Astrocyte (in vitro differentiated cells and primary cell): ENCODE data around the gene ZFAND6. TPM values are rescaled to one million over a fixed set of nuclear protein-coding genes. Genes with fewer than 3 reads are reported as not detected.

ENCODE experiments used
- DNase-seq: peaks from one replicate; pipeline ENCODE4 v3.0.0-alpha.2; 2010; ENCODE audit warnings: low read depth
- FAIRE-seq: peaks from 2 replicates; lab custom pipeline; 2011; peaks lifted over from hg19 to GRCh38; lab: Jason Lieb, UNC
- H2AFZ ChIP-seq: 2 replicates; pipeline ENCODE4 v1.6.0; 2012; ENCODE audit warnings: low read depth, low read length, inconsistent platforms
- H3K27ac ChIP-seq: 2 replicates; pipeline ENCODE4 v1.5.1; 2011; ENCODE audit warnings: low read depth, low read length, inconsistent platforms
- H3K27me3 ChIP-seq: 2 replicates; pipeline ENCODE4 v1.6.0; 2011; ENCODE audit warnings: low read length, inconsistent platforms; ENCODE audit not compliant: insufficient read depth
- H3K36me3 ChIP-seq: 2 replicates; pipeline ENCODE4 v1.5.1; 2011; ENCODE audit warnings: low read length, inconsistent platforms; ENCODE audit not compliant: insufficient read depth
- H3K4me1 ChIP-seq: 2 replicates; pipeline ENCODE4 v1.5.1; 2011; ENCODE audit warnings: low read length, inconsistent platforms; ENCODE audit not compliant: insufficient read depth
- H3K4me2 ChIP-seq: 2 replicates; pipeline ENCODE4 v1.6.0; 2012; ENCODE audit warnings: low read length, inconsistent platforms
- H3K4me3 ChIP-seq: 2 replicates; pipeline ENCODE4 v1.5.1; 2011; ENCODE audit warnings: low read depth, mild to moderate bottlenecking, low read length, inconsistent platforms; ENCODE audit not compliant: insufficient read depth
- H3K79me2 ChIP-seq: 2 replicates; pipeline ENCODE4 v1.6.0; 2012; ENCODE audit warnings: mild to moderate bottlenecking, low read length, inconsistent platforms; ENCODE audit not compliant: insufficient read depth
- H3K9ac ChIP-seq: 2 replicates; pipeline ENCODE4 v1.6.0; 2012; ENCODE audit warnings: mild to moderate bottlenecking, low read length, inconsistent platforms
- H3K9me3 ChIP-seq: 2 replicates; pipeline ENCODE4 v1.5.1; 2012; ENCODE audit warnings: low read depth, mild to moderate bottlenecking, low read length, inconsistent platforms; ENCODE audit not compliant: insufficient read depth
- H4K20me1 ChIP-seq: 2 replicates; pipeline ENCODE4 v1.6.0; 2012; ENCODE audit warnings: low read length, inconsistent platforms; ENCODE audit not compliant: insufficient read depth
- H3K27ac Mint-ChIP-seq: one replicate; pipeline ENCODE4 v1.8.0; 2021; ENCODE audit warnings: mild to moderate bottlenecking, mixed read lengths; ENCODE audit not compliant: unreplicated experiment
- H3K27me3 Mint-ChIP-seq: one replicate; pipeline ENCODE4 v1.8.0; 2021; ENCODE audit warnings: low read depth, mixed read lengths; ENCODE audit not compliant: unreplicated experiment
- H3K36me3 Mint-ChIP-seq: one replicate; pipeline ENCODE4 v1.8.0; 2021; ENCODE audit warnings: low read depth, mixed read lengths; ENCODE audit not compliant: unreplicated experiment
- H3K4me1 Mint-ChIP-seq: one replicate; pipeline ENCODE4 v1.8.0; 2021; ENCODE audit warnings: low read depth, mixed read lengths; ENCODE audit not compliant: unreplicated experiment
- H3K4me3 Mint-ChIP-seq: one replicate; pipeline ENCODE4 v1.8.0; 2021; ENCODE audit warnings: mild to moderate bottlenecking, moderate library complexity, mixed read lengths; ENCODE audit not compliant: unreplicated experiment
- H3K9me3 Mint-ChIP-seq: one replicate; pipeline ENCODE4 v1.8.0; 2021; ENCODE audit warnings: mild to moderate bottlenecking, mixed read lengths; ENCODE audit not compliant: unreplicated experiment
- CTCF ChIP-seq: IDR thresholded peaks from 2 replicates; pipeline ENCODE4 v1.5.1; 2011; ENCODE audit warnings: low read depth, mild to moderate bottlenecking, inconsistent platforms, low read length, moderate library complexity; ENCODE audit not compliant: insufficient read depth
- EZH2 ChIP-seq: IDR thresholded peaks from 2 replicates; pipeline ENCODE4 v1.6.1; 2012; ENCODE audit warnings: mild to moderate bottlenecking, low read length, inconsistent platforms; ENCODE audit not compliant: insufficient read depth
- total RNA-seq: library from RNA; stranded (reverse); gene quantifications from 2 replicates; pipeline ENCODE4 v1.2.1, GENCODE V29; 2021

The ZFAND6 gene
- total RNA-seq, 1 donor from 2014 or later, result 70.0 TPM

- no peak for DNase-seq
- Histone ChIP-seq H3K36me3 (peaks cover 9% of the 10 kb centered on the region), H4K20me1 (peaks cover 3% of the 10 kb centered on the region), H3K9me3 (no peaks in the 10 kb centered on the region), H3K9ac (no peak overlapping the region), H3K4me1 (no peaks in the 10 kb centered on the region), H3K27ac (no peak overlapping the region), H3K27me3 (no peaks in the 10 kb centered on the region), H2AFZ (no peak overlapping the region), H3K4me3 (no peak overlapping the region), H3K79me2 (peaks cover 3% of the 10 kb centered on the region), H3K4me2 (no peak overlapping the region)
- Mint-ChIP-seq H3K36me3 (peaks cover 12% of the 10 kb centered on the region), H3K4me1 (no peaks in the 10 kb centered on the region), H3K27me3 (no peaks in the 10 kb centered on the region), H3K9me3 (no peaks in the 10 kb centered on the region), H3K27ac (no peak overlapping the region), H3K4me3 (no peak overlapping the region)
- TF ChIP-seq CTCF, result no peak
- TF ChIP-seq EZH2, result no peak
- no peak for FAIRE-seq
Measured at GRCh38 chr15:80127911-80128310, 68.4 kb downstream of the ZFAND6 start.

GRCh38 chr15:80132382-80132781 is 72.9 kb downstream of the ZFAND6 start:
- no peak overlapping the region for H3K4me3 Mint-ChIP-seq
- no peak overlapping the region for H3K4me3 ChIP-seq
- H4K20me1 ChIP-seq, result no peaks in the 10 kb centered on the region
- H3K79me2 ChIP-seq, result no peaks in the 10 kb centered on the region
- H3K4me2 ChIP-seq, result no peak overlapping the region
- FAIRE-seq (no peak), DNase-seq (no peak)
- no peak overlapping the region for H2AFZ ChIP-seq
- TF ChIP-seq EZH2, result no peak
- no peak for TF ChIP-seq CTCF
- no peak overlapping the region for H3K27ac Mint-ChIP-seq
- H3K27me3 Mint-ChIP-seq, result no peaks in the 10 kb centered on the region
- H3K36me3 Mint-ChIP-seq, result peaks cover 9% of the 10 kb centered on the region
- peaks cover 17% of the 10 kb centered on the region for H3K36me3 ChIP-seq
- no peak overlapping the region for H3K9ac ChIP-seq
- H3K9me3 ChIP-seq, result no peaks in the 10 kb centered on the region
- H3K9me3 Mint-ChIP-seq, result no peaks in the 10 kb centered on the region
- H3K27ac ChIP-seq, result no peak overlapping the region
- H3K27me3 ChIP-seq, result no peaks in the 10 kb centered on the region
- H3K4me1 Mint-ChIP-seq, result no peaks in the 10 kb centered on the region
- no peaks in the 10 kb centered on the region for H3K4me1 ChIP-seq

- Mint-ChIP-seq H3K27me3 (no peaks in the 10 kb centered on the region), H3K36me3 (peaks cover 8% of the 10 kb centered on the region), H3K27ac (no peak overlapping the region), H3K9me3 (no peaks in the 10 kb centered on the region), H3K4me3 (no peak overlapping the region), H3K4me1 (no peaks in the 10 kb centered on the region)
- no peaks in the 10 kb centered on the region for H4K20me1 ChIP-seq
- FAIRE-seq (no peak), DNase-seq (no peak)
- H2AFZ ChIP-seq, result no peak overlapping the region
- H3K79me2 ChIP-seq, result no peaks in the 10 kb centered on the region
- H3K27me3 ChIP-seq, result no peaks in the 10 kb centered on the region
- no peak overlapping the region for H3K9ac ChIP-seq
- H3K4me2 ChIP-seq, result no peak overlapping the region
- peaks cover 12% of the 10 kb centered on the region for H3K36me3 ChIP-seq
- no peak overlapping the region for H3K4me3 ChIP-seq
- no peaks in the 10 kb centered on the region for H3K4me1 ChIP-seq
- H3K27ac ChIP-seq, result no peak overlapping the region
- H3K9me3 ChIP-seq, result no peaks in the 10 kb centered on the region
- TF ChIP-seq EZH2, result no peak
- no peak for TF ChIP-seq CTCF
Measured at GRCh38 chr15:80136854-80137253, 77.4 kb downstream of the ZFAND6 start.
